HEK293 (cell line): ENCODE measurements around the gene ROBO1.

Source experiments
- CTCF ChIA-PET: fragments of 350-600 bp; formaldehyde crosslinking; extraction: SDS; loops from one replicate; lab custom pipeline; 2021; ENCODE audit warnings: antibody characterized with exemption; lab: Yijun Ruan, JAX
- POLR2A ChIA-PET: fragments of 300-600 bp; formaldehyde crosslinking; extraction: SDS; loops from one replicate; lab custom pipeline; 2020; ENCODE audit warnings: antibody characterized with exemption, inconsistent platforms; lab: Yijun Ruan, JAX
- H3K27ac ChIP-seq: fragments of 200-500 bp; sonication (Bioruptor generic); 2 replicates; pipeline ENCODE4 v1.5.1; 2014; ENCODE audit warnings: low read depth, low read length, control low read depth, inconsistent platforms; ENCODE audit errors: extremely low read depth
- H3K36me3 ChIP-seq, 2 experiments: fragments of 200-500 bp in 1 of 2; sonication (Bioruptor generic) in 1 of 2; 1 replicate in 1 of 2; 2 replicates in 1 of 2; pipeline ENCODE4 v1.5.1; 2014 to 2017; ENCODE audit warnings: inconsistent platforms in 2 of 2, low read length in 2 of 2; ENCODE audit not compliant: control insufficient read depth in 2 of 2, insufficient read depth in 1 of 2
- H3K4me1 ChIP-seq: fragments of 200-500 bp; sonication (Bioruptor generic); 2 replicates; pipeline ENCODE4 v1.5.1; 2014; ENCODE audit warnings: mild to moderate bottlenecking, low read length, inconsistent platforms; ENCODE audit not compliant: control insufficient read depth, insufficient read depth
- H3K4me3 ChIP-seq: 2 replicates; pipeline ENCODE4 v1.5.1; 2011; ENCODE audit warnings: low read depth, mild to moderate bottlenecking, control low read depth, low read length, moderate library complexity
- H3K9me3 ChIP-seq: fragments of 200-500 bp; sonication (Bioruptor generic); 2 replicates; pipeline ENCODE4 v1.5.1; 2014; ENCODE audit warnings: low read depth, low read length, inconsistent platforms; ENCODE audit not compliant: control insufficient read depth, insufficient read depth
- OVOL3 ChIP-seq: fragments of 450-650 bp; formaldehyde crosslinking; IDR thresholded peaks from 2 replicates; pipeline ENCODE4 v1.5.1; 2016; ENCODE audit warnings: missing biosample characterization, missing genetic modification characterization
- PBX3 ChIP-seq: sonication (generic); formaldehyde crosslinking; IDR thresholded peaks from 2 replicates; pipeline ENCODE4 v1.8.1; 2022; ENCODE audit warnings: mild to moderate bottlenecking, moderate library complexity, missing genetic modification reagents
- SCRT2 ChIP-seq: fragments of 450-650 bp; formaldehyde crosslinking; IDR thresholded peaks from 2 replicates; pipeline ENCODE4 v1.5.1; 2016; ENCODE audit warnings: missing biosample characterization, missing genetic modification characterization
- SP3 ChIP-seq: fragments of 450-650 bp; formaldehyde crosslinking; IDR thresholded peaks from 2 replicates; pipeline ENCODE4 v1.5.1; 2016; ENCODE audit warnings: missing biosample characterization, missing genetic modification characterization
- YY1 ChIP-seq: fragments of 450-650 bp; formaldehyde crosslinking; IDR thresholded peaks from 2 replicates; pipeline ENCODE4 v1.5.1; 2018; ENCODE audit warnings: missing biosample characterization, missing genetic modification characterization
- ZBTB17 ChIP-seq: fragments of 450-650 bp; formaldehyde crosslinking; IDR thresholded peaks from 2 replicates; pipeline ENCODE4 v1.5.1; 2016; ENCODE audit warnings: missing biosample characterization, missing genetic modification characterization
- ZBTB21 ChIP-seq: fragments of 450-650 bp; formaldehyde crosslinking; IDR thresholded peaks from 2 replicates; pipeline ENCODE4 v1.5.1; 2017; ENCODE audit warnings: missing biosample characterization, missing genetic modification characterization
- ZFP37 ChIP-seq: fragments of 450-650 bp; formaldehyde crosslinking; IDR thresholded peaks from 2 replicates; pipeline ENCODE4 v1.5.1; 2016; ENCODE audit warnings: missing biosample characterization, missing genetic modification characterization
- ZFP69B ChIP-seq: fragments of 450-650 bp; formaldehyde crosslinking; IDR thresholded peaks from 2 replicates; pipeline ENCODE4 v1.5.1; 2016; ENCODE audit warnings: missing biosample characterization, missing genetic modification characterization
- ZNF157 ChIP-seq: fragments of 450-650 bp; formaldehyde crosslinking; IDR thresholded peaks from 2 replicates; pipeline ENCODE4 v1.5.1; 2016; ENCODE audit warnings: missing biosample characterization, missing genetic modification characterization
- ZNF169 ChIP-seq: fragments of 450-650 bp; formaldehyde crosslinking; IDR thresholded peaks from 2 replicates; pipeline ENCODE4 v1.5.1; 2016; ENCODE audit warnings: missing biosample characterization, missing genetic modification characterization
- ZNF19 ChIP-seq: fragments of 450-650 bp; formaldehyde crosslinking; IDR thresholded peaks from 2 replicates; pipeline ENCODE4; 2016; ENCODE audit warnings: missing biosample characterization, missing genetic modification characterization, low read depth
- ZNF202 ChIP-seq: fragments of 450-650 bp; formaldehyde crosslinking; IDR thresholded peaks from 2 replicates; pipeline ENCODE4 v1.5.1; 2016; ENCODE audit warnings: missing biosample characterization, missing genetic modification characterization, borderline replicate concordance
- ZNF274 ChIP-seq, 2 experiments: fragments of 200-500 bp in 1 of 2; fragments of 450-650 bp in 1 of 2; sonication (Bioruptor generic) in 1 of 2; formaldehyde crosslinking in 1 of 2; IDR thresholded peaks; 2 replicates each; pipeline versions ENCODE4 v1.5.1 to v1.6.1; 2014 to 2016; ENCODE audit warnings: borderline replicate concordance in 1 of 2, inconsistent platforms in 1 of 2, low read length in 1 of 2, missing biosample characterization in 1 of 2, missing genetic modification characterization in 1 of 2
- ZNF302 ChIP-seq: fragments of 450-650 bp; formaldehyde crosslinking; IDR thresholded peaks from 2 replicates; pipeline ENCODE4 v1.5.1; 2016; ENCODE audit warnings: missing biosample characterization, missing genetic modification characterization, low read depth
- ZNF350 ChIP-seq: fragments of 450-650 bp; formaldehyde crosslinking; IDR thresholded peaks from 2 replicates; pipeline ENCODE4 v1.5.0; 2017; ENCODE audit warnings: missing biosample characterization, mild to moderate bottlenecking, missing genetic modification characterization
- ZNF362 ChIP-seq: fragments of 450-650 bp; formaldehyde crosslinking; IDR thresholded peaks from 2 replicates; pipeline ENCODE4 v1.5.1; 2016; ENCODE audit warnings: missing biosample characterization, missing genetic modification characterization
- ZNF37A ChIP-seq: fragments of 450-650 bp; IDR thresholded peaks from 2 replicates; pipeline ENCODE4 v1.5.1; 2018; ENCODE audit warnings: missing biosample characterization, missing genetic modification characterization
- ZNF629 ChIP-seq: fragments of 450-650 bp; formaldehyde crosslinking; IDR thresholded peaks from 2 replicates; pipeline ENCODE4 v1.5.1; 2017; ENCODE audit warnings: missing biosample characterization, missing genetic modification characterization
- ZNF660 ChIP-seq: fragments of 450-650 bp; IDR thresholded peaks from 2 replicates; pipeline ENCODE4 v1.5.1; 2018; ENCODE audit warnings: missing biosample characterization, mild to moderate bottlenecking, missing genetic modification characterization
- ZNF768 ChIP-seq: fragments of 450-650 bp; formaldehyde crosslinking; IDR thresholded peaks from 2 replicates; pipeline ENCODE4 v1.5.1; 2018; ENCODE audit warnings: missing biosample characterization, mild to moderate bottlenecking, missing genetic modification characterization
- ZNF830 ChIP-seq: fragments of 450-650 bp; IDR thresholded peaks from 2 replicates; pipeline ENCODE4 v1.5.0; 2018; ENCODE audit warnings: missing biosample characterization, missing genetic modification characterization, low read depth, mild to moderate bottlenecking, moderate library complexity
- TF ChIP-seq, protein P1 (sequence below): fragments of 450-650 bp; formaldehyde crosslinking; IDR thresholded peaks from 2 replicates; pipeline ENCODE4 v1.5.1; 2016; ENCODE audit warnings: missing biosample characterization, missing genetic modification characterization, borderline replicate concordance

Gene ROBO1

GRCh38 chr3:78580681-78581080, 1187.1 kb downstream of the ROBO1 start:
- TF ChIP-seq PBX3 (no peak), YY1 (tag by site-specific recombination) (no peak), ZNF830 (tag by site-specific recombination) (no peak), SP3 (tag by site-specific recombination) (no peak), OVOL3 (tag by site-specific recombination) (no peak), ZBTB21 (no peak), ZFP69B (no peak), ZNF350 (no peak), ZNF660 (tag by site-specific recombination) (no peak), ZNF202 (no peak)
- TF ChIP-seq, protein P1, sequence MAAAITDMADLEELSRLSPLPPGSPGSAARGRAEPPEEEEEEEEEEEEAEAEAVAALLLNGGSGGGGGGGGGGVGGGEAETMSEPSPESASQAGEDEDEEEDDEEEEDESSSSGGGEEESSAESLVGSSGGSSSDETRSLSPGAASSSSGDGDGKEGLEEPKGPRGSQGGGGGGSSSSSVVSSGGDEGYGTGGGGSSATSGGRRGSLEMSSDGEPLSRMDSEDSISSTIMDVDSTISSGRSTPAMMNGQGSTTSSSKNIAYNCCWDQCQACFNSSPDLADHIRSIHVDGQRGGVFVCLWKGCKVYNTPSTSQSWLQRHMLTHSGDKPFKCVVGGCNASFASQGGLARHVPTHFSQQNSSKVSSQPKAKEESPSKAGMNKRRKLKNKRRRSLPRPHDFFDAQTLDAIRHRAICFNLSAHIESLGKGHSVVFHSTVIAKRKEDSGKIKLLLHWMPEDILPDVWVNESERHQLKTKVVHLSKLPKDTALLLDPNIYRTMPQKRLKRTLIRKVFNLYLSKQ: no peak
- Histone ChIP-seq H3K36me3 (no peaks in the 10 kb centered on the region), H3K4me1 (no peaks in the 10 kb centered on the region), H3K4me3 (no peak overlapping the region), H3K27ac (no peak overlapping the region), H3K9me3 (no peaks in the 10 kb centered on the region)
- ChIA-PET POLR2A (no interaction called here), CTCF (no interaction called here)

DNA sequence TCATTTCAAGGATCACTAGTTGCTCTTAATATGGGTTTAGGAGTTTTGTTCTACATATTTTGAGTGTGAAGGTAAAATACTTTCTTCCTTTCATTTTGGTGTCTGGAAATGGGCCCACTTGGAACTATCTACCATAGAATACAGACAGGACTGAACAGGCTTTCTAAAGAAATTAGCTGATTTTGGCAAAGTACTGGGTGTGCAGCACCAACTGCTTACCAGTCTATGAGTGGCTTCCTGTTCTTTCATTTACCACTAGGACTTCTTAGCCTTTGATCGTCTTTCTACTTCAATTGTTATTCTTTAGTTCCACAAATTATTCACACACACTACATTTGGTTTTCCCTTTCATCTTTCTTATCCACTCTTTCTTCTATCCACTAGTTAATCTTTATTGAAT, 1196.3 kb downstream of the ROBO1 start:
- H3K36me3 ChIP-seq: no peaks in the 10 kb centered on the region
- POLR2A ChIA-PET: no interaction called here
- H3K4me3 ChIP-seq: no peak overlapping the region
- no peaks in the 10 kb centered on the region for H3K9me3 ChIP-seq
- CTCF ChIA-PET: no interaction called here
- no peak overlapping the region for H3K27ac ChIP-seq
- TF ChIP-seq ZFP37 (tag by site-specific recombination): no peak
- no peak for TF ChIP-seq ZNF362 (tag by site-specific recombination)
- no peak for TF ChIP-seq ZNF37A (tag by site-specific recombination)
- TF ChIP-seq ZNF768 (tag by site-specific recombination): no peak
- no peak for TF ChIP-seq ZNF302
- TF ChIP-seq ZNF629 (tag by site-specific recombination): no peak
- TF ChIP-seq ZNF19 (tag by site-specific recombination): no peak
- TF ChIP-seq SCRT2 (tag by site-specific recombination): no peak
- TF ChIP-seq ZNF157 (tag by site-specific recombination): no peak
- TF ChIP-seq ZBTB17 (tag by site-specific recombination): no peak
- no peak for TF ChIP-seq ZNF169 (tag by site-specific recombination)
- H3K4me1 ChIP-seq: no peaks in the 10 kb centered on the region

GRCh38 chr3:78570496-78570895, 1197.3 kb downstream of the ROBO1 start:
- Histone ChIP-seq H3K27ac (no peak overlapping the region), H3K4me3 (no peak overlapping the region), H3K4me1 (no peaks in the 10 kb centered on the region), H3K36me3 (no peaks in the 10 kb centered on the region), H3K9me3 (no peaks in the 10 kb centered on the region)
- ChIA-PET POLR2A (no interaction called here), CTCF (no interaction called here)
- TF ChIP-seq ZNF274 (IDR thresholded peaks at IDR 0.05; ENCODE audit: low read length) (no peak), ZNF274 (tag by site-specific recombination; IDR thresholded peaks at IDR 0.05; ENCODE audit: borderline replicate concordance) (no peak)
